ENCODE data around the gene GABRB2.

GRCh38 chr5:161410640-161411039, 135.9 kb downstream of the GABRB2 start:
- no peak for TF ChIP-seq POLR2AphosphoS5 (IDR thresholded peaks at IDR 0.05)
- no peak for TF ChIP-seq CTCF (IDR thresholded peaks at IDR 0.05 in 8 of 11, conservative IDR thresholded peaks at IDR 0.05 in 3 of 11)

Data from spleen (tissue), 7 donors.